H1 (cell line): ENCODE data around the gene CDH2. TPM values are rescaled to one million over a fixed set of nuclear protein-coding genes. Genes with fewer than 3 reads are reported as not detected.

Experiments
- CEBPB ChIP-seq: IDR thresholded peaks from 2 replicates; pipeline ENCODE4 v1.6.1; 2012; ENCODE audit warnings: low read depth, low read length
- CREB1 ChIP-seq: IDR thresholded peaks from 2 replicates; pipeline ENCODE4 v1.6.1; 2012; ENCODE audit warnings: inconsistent platforms
- EGR1 ChIP-seq: IDR thresholded peaks from 2 replicates; pipeline ENCODE4 v1.6.1; 2011; ENCODE audit warnings: low read depth, low read length, borderline replicate concordance
- POU5F1 ChIP-seq: IDR thresholded peaks from 2 replicates; pipeline ENCODE4 v1.6.1; 2011; ENCODE audit warnings: low read depth, mild to moderate bottlenecking, low read length, moderate library complexity
- RFX5 ChIP-seq: IDR thresholded peaks from 2 replicates; pipeline ENCODE4 v1.6.1; 2011; ENCODE audit warnings: low read depth, low read length, improper control_type of control experiment, borderline replicate concordance
- SIN3A ChIP-seq, 2 experiments: IDR thresholded peaks in 1 of 2; conservative IDR thresholded peaks in 1 of 2; 2 replicates each; pipeline ENCODE4 v1.6.1; 2011 to 2012; ENCODE audit warnings: low read length in 2 of 2, improper control_type of control experiment in 1 of 2, low read depth in 1 of 2, mild to moderate bottlenecking in 1 of 2
- SP2 ChIP-seq: IDR thresholded peaks from 2 replicates; pipeline ENCODE4 v1.6.1; 2012; ENCODE audit warnings: mild to moderate bottlenecking, low read length, inconsistent platforms
- polyA plus RNA-seq, 7 experiments: library from polyadenylated mRNA; depleted of rRNA in 3 of 7; stranded (reverse) in 5 of 7; unstranded in 2 of 7; fragments of >200 nt in 5 of 7; fragments of 200-250 nt in 2 of 7; gene quantifications; 1 replicate in 5 of 7; 2 replicates in 1 of 7; 4 replicates in 1 of 7; pipeline versions ENCODE4 v1.2.1 to v1.2.3, GENCODE V29; 2011 to 2013; ENCODE audit warnings: missing spikeins in 2 of 7, mixed read lengths in 2 of 7
- total RNA-seq: library from RNA; stranded (reverse); fragmentation: NEBNext Ultra II Directional; extraction: Animal tissue kit (Norgen Biotek cat#: 25700); gene quantifications from 2 replicates; pipeline ENCODE4 v1.2.1, GENCODE V29; 2021

Gene CDH2
- total and polyA plus RNA-seq, 2 of the 8 experiments (the other 6 are each of a cell fraction or from before 2014, with no cell fraction given) = 15.0 to 56.5 TPM

DNA sequence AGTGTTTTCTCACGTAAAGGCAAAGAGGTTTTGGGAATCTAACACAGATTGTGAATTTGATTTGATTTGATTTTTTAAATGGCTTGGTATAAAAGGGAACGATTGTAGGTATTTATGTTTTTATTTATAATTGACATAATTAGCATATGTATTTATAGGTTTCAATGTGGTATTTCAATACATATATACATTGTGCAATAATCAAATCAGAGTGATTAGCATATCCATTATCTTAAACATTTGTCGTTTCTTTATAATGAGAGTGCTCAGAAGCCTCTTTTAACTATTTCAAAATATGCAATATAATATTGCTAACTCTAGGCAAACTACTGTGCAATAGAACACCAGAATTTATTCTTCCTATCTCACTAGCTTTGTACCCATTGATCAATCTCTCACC, 35.1 kb upstream of the CDH2 start (continued):
- TF ChIP-seq SIN3A (conservative IDR thresholded peaks at IDR 0.05 in 1 of 2, IDR thresholded peaks at IDR 0.05 in 1 of 2; ENCODE audit: low read depth in 1 of 2, low read length in 2 of 2) (no peak), CEBPB (no peak), RFX5 (no peak), POU5F1 (no peak), CREB1 (no peak), EGR1 (no peak), SP2 (no peak)
